Right kidney (tissue), 1 donor: ENCODE measurements around the gene BSPRY.
A peak's percentile ranks its signal among the peaks of the same experiment; 100 is the strongest.
"Not testable (repeated sequence)": the region's sequence is repeated elsewhere in the genome, so short reads cannot be mapped to it uniquely, and the experiment has no call there.

Experiments used
- DNase-seq: peaks from one replicate; pipeline ENCODE4 v3.0.0-alpha.2; 2016

Gene BSPRY

GRCh38 chr9:113368982-113369854, 19.9 kb downstream of the BSPRY start:
- DNase-seq: no peak

- no peak for DNase-seq
These were observed 20.5 kb downstream of the BSPRY start for GRCh38 chr9:113369855-113370140.

GRCh38 chr9:113370806-113371325, 21.5 kb downstream of the BSPRY start:
- no peak for DNase-seq

GRCh38 chr9:113372059-113372458, 22.7 kb downstream of the BSPRY start:
- no peak for DNase-seq

- no peak for DNase-seq
These were observed 23.9 kb downstream of the BSPRY start for GRCh38 chr9:113373256-113373655.

- no peak for DNase-seq
These were observed 24.5 kb downstream of the BSPRY start for GRCh38 chr9:113373676-113374392.

GRCh38 chr9:113375057-113376023, 26.0 kb downstream of the BSPRY start:
- no peak for DNase-seq

- DNase-seq: peak; percentile 87
These were observed 27.6 kb downstream of the BSPRY start, which contains the start of gene HDHD3 for GRCh38 chr9:113376634-113377567. Gene HDHD3 (minus strand): TSS chr9:113376986. CDS start chr9:113374354, 2,632 bp downstream.

GRCh38 chr9:113379094-113379828, 29.9 kb downstream of the BSPRY start:
- DNase-seq: not testable (repeated sequence)

- DNase-seq: not testable (repeated sequence)
These were observed 30.5 kb downstream of the BSPRY start for GRCh38 chr9:113379829-113380210.

GRCh38 chr9:113380869-113381378, 31.6 kb downstream of the BSPRY start:
- DNase-seq: no peak

- not testable (repeated sequence) for DNase-seq
These were observed 32.1 kb downstream of the BSPRY start for GRCh38 chr9:113381441-113381840.

- no peak for DNase-seq
These were observed 32.6 kb downstream of the BSPRY start for GRCh38 chr9:113381909-113382411.

GRCh38 chr9:113386571-113387393, 37.4 kb downstream of the BSPRY start:
- no peak for DNase-seq

GRCh38 chr9:113387560-113388230, 38.4 kb downstream of the BSPRY start:
- no peak for DNase-seq

GRCh38 chr9:113388833-113389232, 39.5 kb downstream of the BSPRY start:
- no peak for DNase-seq

GRCh38 chr9:113389451-113389850, 40.1 kb downstream of the BSPRY start:
- no peak for DNase-seq
